Endothelial cell of umbilical vein (primary cell): ENCODE measurements around the gene MRGPRD. TPM values are rescaled to one million over a fixed set of nuclear protein-coding genes. Genes with fewer than 3 reads are reported as not detected.

Source experiments
- BruUV-seq: library from RNA; stranded (reverse); fragments of 400-500 nt; replicated peaks from 2 replicates; lab custom pipeline; 2021; lab: Mats Ljungman, UMichigan
- CTCF ChIA-PET: fragments of 300-600, 350-600 bp; sonication (Branson Sonifier 250); formaldehyde crosslinking; loops from one replicate; lab custom pipeline; 2021; ENCODE audit warnings: antibody characterized with exemption, inconsistent platforms; lab: Charles Lee
- POLR2A ChIA-PET: fragments of 300-600, 350-600 bp; sonication (Branson Sonifier 250); formaldehyde crosslinking; loops from one replicate; lab custom pipeline; 2021; ENCODE audit warnings: antibody characterized with exemption, inconsistent platforms; lab: Charles Lee
- DNase-seq: peaks from one replicate; pipeline ENCODE4 v3.0.0-alpha.2; 2011; ENCODE audit warnings: low read depth, low spot score
- FAIRE-seq: peaks from 2 replicates; lab custom pipeline; 2011; peaks lifted over from hg19 to GRCh38; lab: Jason Lieb, UNC
- H2AFZ ChIP-seq: 2 replicates; pipeline ENCODE4 v1.6.0; 2012; ENCODE audit warnings: low read depth, low read length, control low read depth, inconsistent platforms
- H3K27ac ChIP-seq: 2 replicates; pipeline ENCODE4 v1.5.1; 2011; ENCODE audit warnings: low read depth, mild to moderate bottlenecking, control low read depth, low read length, moderate library complexity; ENCODE audit not compliant: insufficient read depth
- H3K27me3 ChIP-seq, 2 experiments: 2 replicates each; pipeline versions ENCODE4 v1.6.0 to v1.6.1; 2011; ENCODE audit warnings: low read length in 2 of 2, mixed read lengths in 1 of 2; ENCODE audit not compliant: control insufficient read depth in 2 of 2, insufficient read depth in 2 of 2
- H3K36me3 ChIP-seq, 2 experiments: 2 replicates in 1 of 2; 3 replicates in 1 of 2; pipeline ENCODE4 v1.5.1; 2011; ENCODE audit warnings: low read length in 2 of 2, mild to moderate bottlenecking in 1 of 2, moderate library complexity in 1 of 2; ENCODE audit not compliant: control insufficient read depth in 2 of 2, insufficient read depth in 2 of 2; ENCODE audit errors: extremely low read depth in 1 of 2
- H3K4me1 ChIP-seq: 3 replicates; pipeline ENCODE4 v1.5.1; 2011; ENCODE audit warnings: mild to moderate bottlenecking, low read length; ENCODE audit not compliant: control insufficient read depth, insufficient read depth; ENCODE audit errors: extremely low read depth
- H3K4me2 ChIP-seq: 2 replicates; pipeline ENCODE4 v1.6.1; 2011; ENCODE audit warnings: low read length, control low read depth, mixed read lengths; ENCODE audit not compliant: insufficient read depth
- H3K4me3 ChIP-seq, 3 experiments: fragments of 200-600 bp in 1 of 3; sonication (generic), shearing (Covaris generic) in 1 of 3; replicated peaks in 1 of 3; 2 replicates each; pipeline ENCODE4 v1.5.1; 2011 to 2016; ENCODE audit warnings: control low read depth in 3 of 3, low read length in 3 of 3, mild to moderate bottlenecking in 2 of 3, inconsistent platforms in 1 of 3, low read depth in 1 of 3, moderate library complexity in 1 of 3; ENCODE audit not compliant: insufficient read depth in 1 of 3
- H3K79me2 ChIP-seq: 2 replicates; pipeline ENCODE4 v1.6.0; 2012; ENCODE audit warnings: low read length, inconsistent platforms; ENCODE audit not compliant: control insufficient read depth, insufficient read depth
- H3K9ac ChIP-seq: replicated peaks from 2 replicates; pipeline ENCODE3; 2011; ENCODE audit warnings: low read length, control low read depth; ENCODE audit not compliant: insufficient read depth; ENCODE audit errors: extremely low read depth
- H3K9me1 ChIP-seq: replicated peaks from 3 replicates; pipeline ENCODE4 v1.6.0; 2011; ENCODE audit warnings: mild to moderate bottlenecking, low read length; ENCODE audit not compliant: control insufficient read depth, insufficient read depth; ENCODE audit errors: extremely low read depth
- H3K9me3 ChIP-seq: replicated peaks from 2 replicates; pipeline ENCODE4 v1.5.1; 2012; ENCODE audit warnings: low read length, inconsistent platforms; ENCODE audit not compliant: control insufficient read depth, insufficient read depth
- H4K20me1 ChIP-seq: replicated peaks from 2 replicates; pipeline ENCODE3; 2011; ENCODE audit warnings: mild to moderate bottlenecking, low read length; ENCODE audit not compliant: control insufficient read depth, insufficient read depth; ENCODE audit errors: extremely low read depth
- CTCF ChIP-seq, 2 donors: IDR thresholded peaks; 1 replicate in 1 of 2; 2 replicates in 1 of 2; pipeline ENCODE4 v1.5.1; 2011; ENCODE audit warnings: low read length in 2 of 2, mild to moderate bottlenecking in 2 of 2, moderate library complexity in 2 of 2, control low read depth in 1 of 2, inconsistent platforms in 1 of 2, low read depth in 1 of 2; ENCODE audit not compliant: insufficient read depth in 1 of 2; ENCODE audit errors: extremely low read depth in 1 of 2
- EZH2 ChIP-seq: IDR thresholded peaks from 2 replicates; pipeline ENCODE4 v1.6.1; 2012; ENCODE audit warnings: borderline replicate concordance, low read depth, mild to moderate bottlenecking, moderate library complexity, low read length, inconsistent platforms; ENCODE audit not compliant: severe bottlenecking
- FOS ChIP-seq: IDR thresholded peaks from 2 replicates; pipeline ENCODE4 v1.6.1; 2011; ENCODE audit warnings: mild to moderate bottlenecking, low read length, moderate library complexity, borderline replicate concordance; ENCODE audit not compliant: insufficient read depth
- GATA2 ChIP-seq: IDR thresholded peaks from 2 replicates; pipeline ENCODE4 v1.7.0; 2011; ENCODE audit warnings: low read depth, mild to moderate bottlenecking, moderate library complexity, mixed read lengths, low read length; ENCODE audit not compliant: insufficient read length, insufficient read depth
- JUN ChIP-seq: IDR thresholded peaks from 2 replicates; pipeline ENCODE4 v1.6.1; 2011; ENCODE audit warnings: borderline replicate concordance, low read depth; ENCODE audit not compliant: insufficient read length, insufficient read depth
- MAX ChIP-seq: IDR thresholded peaks from 2 replicates; pipeline ENCODE4 v1.6.1; 2011; ENCODE audit not compliant: insufficient read depth, insufficient read length
- MYC ChIP-seq: IDR thresholded peaks from one replicate; pipeline ENCODE4 v1.6.1; 2011; ENCODE audit warnings: mild to moderate bottlenecking, low read depth, low read length
- POLR2A ChIP-seq: IDR thresholded peaks from 2 replicates; pipeline ENCODE4 v1.6.1; 2012; ENCODE audit warnings: low read depth, mild to moderate bottlenecking, control low read depth, low read length
- POLR2AphosphoS5 ChIP-seq: IDR thresholded peaks from 2 replicates; pipeline ENCODE4 v1.6.1; 2012; ENCODE audit warnings: low read depth, mild to moderate bottlenecking, control low read depth, low read length, moderate library complexity; ENCODE audit not compliant: insufficient read depth
- dilution Hi-C: fragments of 300-500 bp; cut with MboI; formaldehyde crosslinking; loops from one replicate; pipeline ENCODE4 v1.15.0; 2019; ENCODE audit warnings: low sequenced_read_pairs; ENCODE audit not compliant: extremely low pct_ligation_motif_present
- intact Hi-C: fragments of 100-400 bp; cut with micrococcal nuclease; formaldehyde crosslinking; loops from one replicate; pipeline ENCODE4 v1.10.0; 2022
- polyA plus RNA-seq, 4 experiments: library from polyadenylated mRNA; depleted of rRNA in 3 of 4; stranded (reverse) in 3 of 4; unstranded in 1 of 4; fragments of >200 nt; gene quantifications; 2 replicates each; pipeline versions ENCODE4 v1.2.1 to v1.2.3, GENCODE V29; 2011 to 2012; ENCODE audit warnings: missing spikeins in 1 of 4
- total RNA-seq: library from RNA; stranded (reverse); gene quantifications from 2 replicates; pipeline ENCODE4 v1.2.3, GENCODE V29; 2021

MRGPRD gene
- total and polyA plus RNA-seq, 2 donors (not counting 3 experiments of a cell fraction or from before 2014, with no cell fraction given): not detected

- Histone ChIP-seq H3K36me3 (no peaks in the 10 kb centered on the region), H3K79me2 (no peaks in the 10 kb centered on the region), H3K4me3 (no peak overlapping the region), H2AFZ (no peak overlapping the region), H3K4me1 (no peaks in the 10 kb centered on the region), H3K9me1 (no peaks in the 10 kb centered on the region), H4K20me1 (no peaks in the 10 kb centered on the region), H3K9me3 (no peaks in the 10 kb centered on the region), H3K27me3 (peaks cover 3 to 5% of the 10 kb centered on the region in 2 experiments), H3K9ac (no peak overlapping the region), H3K27ac (no peak overlapping the region), H3K4me2 (no peak overlapping the region)
- ChIA-PET POLR2A (no interaction called here), CTCF (interaction anchor here (1.5 kb wide), 1 partner anchor 8 kb away, joined by 3 read pairs; no protein-coding TSS in a partner anchor)
- dilution Hi-C loops: no loop called here
- intact Hi-C loops: no loop called here
- TF ChIP-seq MYC (no peak), FOS (no peak), GATA2 (no peak), POLR2A (no peak), MAX (no peak), EZH2 (no peak), POLR2AphosphoS5 (no peak), CTCF (IDR thresholded peaks at IDR 0.05; ENCODE audit: extremely low read depth in 1 of 2, insufficient read depth in 1 of 2, low read depth in 1 of 2, low read length in 2 of 2) (no peak), JUN (no peak)
- FAIRE-seq (no peak), DNase-seq (no peak)
- no TSS peak for BruUV-seq
These were observed 12.8 kb upstream of the MRGPRD start for GRCh38 chr11:68993546-68993945.
